Transverse colon (tissue), 3 donors: ENCODE results near the gene ZNF860.

Experiments
- CTCF ChIP-seq, 5 experiments: fragments of 200-600 bp in 3 of 5; fragments of 450-650 bp in 2 of 5; sonication (generic) in 3 of 5; IDR thresholded peaks; 1 replicate in 2 of 5; 2 replicates in 3 of 5; pipeline ENCODE4 v1.5.1; 2016 to 2017; ENCODE audit warnings: antibody characterized with exemption in 5 of 5, inconsistent platforms in 3 of 5, mild to moderate bottlenecking in 2 of 5, moderate library complexity in 1 of 5
- EP300 ChIP-seq: sonication (generic); formaldehyde crosslinking; IDR thresholded peaks from one replicate; pipeline ENCODE4 v1.6.1; 2017; ENCODE audit warnings: antibody characterized with exemption, low read depth

GRCh38 chr3:31948280-31948679 lies 33.3 kb upstream of the ZNF860 start:
- TF ChIP-seq CTCF (IDR thresholded peaks at IDR 0.05): no peak
- TF ChIP-seq EP300: no peak
